GM18870 (cell line): ENCODE measurements around the gene SYCE1.
"Not testable (repeated sequence)": the region's sequence is repeated elsewhere in the genome, so short reads cannot be mapped to it uniquely, and the experiment has no call there.

ENCODE experiments used
- ATAC-seq: cut with Tn5 transposase; IDR thresholded peaks from one replicate; pipeline ENCODE4 v1.9.1; 2021; ENCODE audit warnings: moderate library complexity; ENCODE audit not compliant: unreplicated experiment

SYCE1 gene, protein sequence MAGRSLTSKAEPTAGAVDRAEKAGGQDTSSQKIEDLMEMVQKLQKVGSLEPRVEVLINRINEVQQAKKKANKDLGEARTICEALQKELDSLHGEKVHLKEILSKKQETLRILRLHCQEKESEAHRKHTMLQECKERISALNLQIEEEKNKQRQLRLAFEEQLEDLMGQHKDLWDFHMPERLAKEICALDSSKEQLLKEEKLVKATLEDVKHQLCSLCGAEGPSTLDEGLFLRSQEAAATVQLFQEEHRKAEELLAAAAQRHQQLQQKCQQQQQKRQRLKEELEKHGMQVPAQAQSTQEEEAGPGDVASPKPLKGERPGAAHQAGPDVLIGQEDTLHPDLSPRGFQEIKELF

DNA sequence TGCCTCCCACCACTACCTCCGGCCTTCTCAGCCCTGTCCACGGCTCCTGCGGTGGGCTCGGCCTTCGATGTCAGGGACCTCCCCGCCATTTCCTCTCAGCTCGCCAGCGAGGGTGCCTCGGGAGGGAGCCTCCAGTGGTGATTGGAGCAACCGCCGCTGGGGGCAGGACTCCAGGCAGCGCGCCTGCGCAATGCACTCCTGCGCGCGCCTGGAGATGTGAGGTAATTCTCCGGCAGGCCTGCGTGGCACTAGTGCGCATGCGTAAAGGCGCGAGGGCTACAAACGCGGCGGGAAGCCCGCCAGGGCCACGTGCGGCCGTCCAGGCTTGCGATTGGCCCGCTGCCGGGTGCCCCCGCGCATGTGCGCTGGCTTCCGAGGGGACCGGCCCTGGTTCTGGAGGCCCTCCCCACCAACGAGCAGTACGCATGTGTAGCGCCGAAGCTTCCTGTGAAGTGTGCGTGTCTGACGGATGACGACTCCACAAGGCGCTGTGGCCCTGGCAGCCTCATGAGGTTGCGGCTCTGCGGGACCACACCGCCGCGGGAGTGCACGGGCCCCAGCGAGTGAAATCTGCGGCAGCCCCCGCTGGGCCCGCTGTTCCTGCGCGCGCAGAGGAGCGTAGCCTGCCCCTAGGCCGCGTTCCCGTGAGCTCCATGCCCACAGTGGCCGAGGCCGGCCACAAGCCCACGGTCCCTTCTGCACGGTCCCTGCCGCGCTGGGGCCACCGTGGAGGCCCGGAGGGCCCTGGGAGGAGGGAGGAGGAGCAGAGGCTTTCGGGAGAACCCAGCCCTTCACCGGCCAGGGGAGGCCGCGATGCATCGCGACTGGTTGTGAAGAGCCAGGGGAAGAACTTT is at the start of gene SYCE1:
SYCE1 (minus strand) TSS at position 143 of the 854 bp plus-strand sequence; CDS start at position 89, 54 bp downstream.
- no peak for ATAC-seq

DNA sequence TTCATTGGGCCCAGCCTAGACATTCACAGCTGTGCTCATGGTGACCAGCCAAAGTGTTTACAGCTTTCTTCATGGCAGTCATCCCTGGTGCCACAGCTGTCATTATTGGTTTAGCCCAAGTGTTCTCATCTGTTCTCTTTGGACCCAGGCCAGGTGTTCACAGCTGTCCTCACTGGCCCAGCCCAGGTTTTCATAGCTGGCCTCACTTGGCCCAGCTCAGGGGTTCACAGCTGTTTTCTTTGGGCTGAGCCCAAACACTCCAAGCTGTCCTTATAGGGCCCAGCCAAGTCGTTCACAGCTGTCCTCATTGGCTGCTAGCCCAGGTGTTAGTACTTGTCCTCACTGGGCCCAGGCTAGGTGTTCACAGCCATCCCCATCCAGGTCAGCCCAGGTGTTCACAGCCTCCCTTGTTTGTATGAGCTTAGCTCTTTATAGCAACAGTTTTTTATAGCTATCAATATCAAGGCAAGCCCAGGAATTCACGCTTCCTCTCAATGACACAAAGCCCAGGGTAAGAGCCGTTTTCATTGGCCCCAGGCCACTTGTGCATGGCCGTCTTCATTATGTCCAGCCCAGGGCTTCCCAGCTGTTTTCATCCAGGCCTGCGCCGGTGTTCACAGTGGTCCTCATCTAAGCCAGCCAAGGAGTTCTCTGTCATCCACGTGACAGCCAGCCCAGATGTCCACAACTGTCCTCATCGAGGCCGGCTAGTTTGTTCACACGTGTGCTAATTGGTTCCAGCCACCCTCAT is 49.6 kb upstream of the SYCE1 start:
- no peak for ATAC-seq

DNA sequence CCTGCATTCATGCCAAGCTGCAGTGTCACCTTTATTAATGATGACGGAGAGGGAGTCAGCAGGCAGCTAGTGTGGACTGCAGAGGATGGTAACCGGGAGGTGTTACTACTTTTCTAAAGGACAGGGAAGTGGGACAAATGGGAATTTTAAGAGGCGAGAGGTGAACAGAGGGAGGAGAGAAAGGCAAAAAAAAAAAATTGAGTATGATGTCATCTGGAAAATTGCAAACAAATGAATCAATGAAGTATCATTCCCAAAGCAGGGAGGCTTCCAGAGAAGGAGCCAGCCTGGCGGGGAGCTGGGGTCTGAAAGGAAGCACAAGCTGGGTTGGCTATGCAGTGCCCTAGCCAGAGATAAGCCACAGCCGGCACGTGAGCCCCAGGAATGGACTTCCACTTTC is 48.3 kb upstream of the SYCE1 start:
- no peak for ATAC-seq

DNA sequence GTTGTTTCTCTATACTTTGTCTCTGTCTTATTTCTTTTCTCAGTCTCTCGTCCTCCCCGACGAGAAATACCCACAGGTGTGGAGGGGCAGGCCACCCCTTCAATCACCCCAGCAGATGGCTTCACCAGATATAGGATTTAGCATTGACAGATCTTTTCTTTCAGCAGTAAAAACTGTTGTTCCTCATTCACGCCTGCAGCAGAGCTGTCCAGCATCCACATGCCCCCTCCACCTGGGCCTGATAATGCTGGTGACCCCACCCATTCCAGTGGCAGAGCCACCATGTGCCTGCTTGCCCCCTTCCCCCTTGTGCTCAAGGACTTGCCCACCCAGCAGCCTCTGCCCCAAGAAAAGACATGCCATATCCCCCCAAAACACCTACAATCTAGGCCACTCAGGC is 45.7 kb upstream of the SYCE1 start:
- ATAC-seq, result no peak

DNA sequence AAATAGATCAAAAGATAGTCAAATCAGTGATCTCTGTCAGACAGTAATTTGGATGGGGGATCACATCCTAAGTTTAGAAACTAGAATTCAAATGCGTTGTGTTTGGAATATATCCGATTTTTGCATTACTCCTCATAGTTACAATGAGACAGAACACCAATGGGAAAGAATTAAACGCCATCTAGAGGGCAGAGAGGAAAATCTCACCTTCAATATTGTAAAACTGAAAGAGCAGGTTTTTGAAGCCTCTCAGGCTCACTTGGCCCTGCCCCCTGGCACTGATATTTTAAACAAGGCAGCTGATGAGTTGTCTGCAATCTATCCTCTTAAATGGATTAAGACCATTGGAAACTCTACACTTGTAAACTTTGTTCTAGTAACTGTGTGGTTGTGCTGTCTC is 43.5 kb upstream of the SYCE1 start:
- ATAC-seq, result no peak

DNA sequence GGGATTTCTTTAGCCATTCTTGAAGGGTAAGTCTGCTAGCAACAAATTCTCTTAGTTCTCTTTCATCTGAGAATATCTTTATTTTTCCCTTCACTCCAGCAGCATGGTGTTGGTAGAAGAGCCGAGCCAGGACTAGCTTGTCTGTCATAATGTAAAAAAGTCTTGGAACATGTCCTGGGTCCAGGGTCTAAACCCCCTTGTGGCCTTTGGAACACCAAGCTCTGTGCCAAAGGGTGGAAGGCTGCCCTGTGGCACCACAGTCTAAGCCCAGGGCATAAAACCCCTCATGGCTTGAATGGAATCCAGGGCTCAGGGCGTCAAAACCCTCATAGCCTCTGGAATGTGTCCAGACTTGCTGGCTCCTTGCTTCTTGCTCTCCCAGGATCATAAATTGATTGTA is 38.1 kb upstream of the SYCE1 start:
- ATAC-seq, result not testable (repeated sequence)

DNA sequence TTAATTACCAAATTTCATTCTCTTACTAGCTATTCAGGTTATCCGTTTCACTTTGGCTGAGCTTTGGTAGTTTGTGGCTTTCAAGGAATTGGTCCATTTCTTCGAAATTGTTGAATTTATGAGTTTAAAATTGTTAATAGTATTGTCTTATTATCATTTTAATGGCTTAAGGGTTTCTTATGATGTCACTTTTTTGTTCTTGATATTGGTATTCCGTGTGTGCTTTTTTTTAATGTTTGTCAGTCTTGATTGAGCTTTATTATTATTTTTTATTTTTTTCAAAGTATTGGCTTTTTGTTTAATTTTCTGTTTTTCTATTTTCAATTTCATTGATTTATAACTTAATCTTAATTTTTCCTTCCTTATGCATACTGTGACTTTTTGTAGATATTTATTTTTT is 35.3 kb upstream of the SYCE1 start:
- ATAC-seq, result no peak

DNA sequence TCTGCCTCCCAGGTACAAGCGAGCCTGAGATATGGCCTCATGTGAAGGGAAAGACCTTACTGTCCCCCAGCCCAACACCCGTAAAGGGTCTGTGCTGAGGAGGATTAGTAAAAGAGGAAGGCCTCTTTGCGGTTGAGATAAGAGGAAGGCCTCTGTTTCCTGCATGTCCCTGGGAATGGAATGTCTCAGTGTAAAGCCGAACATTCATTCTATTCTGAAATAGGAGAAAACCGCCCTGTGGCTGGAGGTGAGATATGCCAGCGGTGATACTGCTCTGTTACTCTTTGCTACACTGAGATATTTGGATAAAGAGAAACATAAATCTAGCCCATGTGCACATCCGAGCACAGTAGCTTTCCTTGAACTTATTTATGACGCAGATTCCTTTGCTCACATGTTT is 34.5 kb upstream of the SYCE1 start:
- ATAC-seq, result not testable (repeated sequence)

DNA sequence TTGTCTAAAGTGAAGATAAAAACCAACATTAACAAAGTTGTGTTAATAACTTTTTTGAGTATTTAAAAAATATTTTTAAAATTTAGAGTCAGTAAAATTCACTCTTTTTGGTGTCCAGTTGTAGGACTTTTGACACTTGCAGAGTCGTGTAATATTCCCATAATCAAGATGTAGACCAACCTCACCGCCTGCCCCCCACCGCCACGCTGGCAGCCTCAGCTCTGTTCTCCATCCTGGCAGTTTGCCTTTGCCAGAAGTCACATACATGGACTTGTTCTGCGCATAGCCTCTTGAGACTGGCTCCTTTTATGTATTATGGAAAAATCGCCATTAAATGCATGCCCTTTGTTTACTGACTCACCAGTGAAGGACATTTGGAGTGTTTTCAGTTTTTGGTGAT is 27.3 kb upstream of the SYCE1 start:
- ATAC-seq, result no peak

DNA sequence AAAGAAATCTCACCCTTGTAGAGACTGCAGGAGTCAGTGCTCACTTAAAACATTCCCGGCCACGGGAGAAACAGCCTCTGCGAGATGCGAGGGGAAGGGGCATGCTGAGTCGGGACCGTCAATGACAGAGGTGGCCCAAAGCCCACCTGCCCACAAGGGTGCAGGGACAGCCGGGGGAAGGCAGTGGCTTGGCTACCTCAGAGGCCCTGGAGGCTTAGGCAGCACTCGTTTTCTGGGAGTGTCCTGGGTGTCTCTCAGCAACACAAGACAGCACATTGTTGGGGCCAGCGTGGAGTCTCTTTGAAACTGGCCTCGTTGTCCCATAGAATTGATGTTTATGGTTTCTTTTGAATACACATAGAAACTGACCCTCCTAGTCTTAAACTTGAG is 25.6 kb upstream of the SYCE1 start:
- no peak for ATAC-seq

DNA sequence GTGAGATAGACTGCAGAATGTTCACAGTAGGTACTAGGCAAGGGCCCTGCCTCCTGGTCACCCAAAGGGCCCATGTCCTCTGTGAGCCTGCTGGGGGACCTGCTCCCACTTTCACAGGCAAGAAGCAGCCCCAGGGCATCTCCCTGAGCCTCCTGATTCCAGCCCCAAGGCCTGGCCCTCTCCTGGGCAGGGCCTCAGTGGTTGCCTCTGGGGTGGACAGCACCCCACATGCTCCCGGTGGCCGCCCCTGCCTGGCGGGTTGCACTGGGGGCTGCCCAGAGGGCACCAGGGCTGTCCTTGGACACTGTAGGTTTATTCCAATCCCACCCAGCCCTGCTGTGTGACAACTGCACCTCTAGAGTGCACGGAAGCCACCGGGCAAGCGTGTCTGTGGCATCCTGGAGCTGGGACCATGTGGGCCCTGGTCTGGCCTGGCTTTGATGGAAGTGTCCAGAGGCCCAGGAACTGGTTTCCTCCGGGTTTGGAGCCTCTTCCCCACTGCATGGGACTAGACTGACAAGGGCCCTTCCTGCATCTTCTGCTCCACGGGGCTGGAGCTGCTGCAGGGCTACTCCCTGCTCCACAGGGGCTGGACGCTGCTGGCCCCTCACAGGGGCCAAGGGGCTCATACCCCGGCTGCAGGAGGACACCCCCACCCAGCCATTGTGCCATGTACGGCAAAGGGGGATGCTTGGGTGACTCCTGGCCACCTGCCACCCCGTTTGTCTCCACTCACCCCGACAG is 25.0 kb upstream of the SYCE1 start:
- no peak for ATAC-seq

DNA sequence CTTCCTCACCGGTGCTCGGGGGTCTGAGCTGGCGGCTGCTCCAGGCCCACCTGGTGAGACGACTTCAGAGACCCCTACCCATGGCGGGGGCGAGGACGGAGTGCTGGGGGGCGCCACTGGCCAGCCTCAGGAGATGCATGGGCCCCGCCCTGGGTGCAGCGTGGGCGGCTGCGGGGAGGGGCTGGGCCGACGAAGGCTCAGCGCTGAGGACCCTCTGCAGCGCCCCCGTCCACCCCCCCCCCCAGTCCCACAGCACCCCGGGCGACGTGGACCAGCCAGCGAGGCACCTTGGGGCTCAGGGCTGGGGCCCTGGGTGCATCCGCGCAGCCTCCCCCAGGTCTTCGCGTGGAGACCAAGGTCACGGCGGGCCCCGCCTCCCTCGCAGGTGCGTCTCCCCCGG is 11.7 kb upstream of the SYCE1 start:
- ATAC-seq, result not testable (repeated sequence)

DNA sequence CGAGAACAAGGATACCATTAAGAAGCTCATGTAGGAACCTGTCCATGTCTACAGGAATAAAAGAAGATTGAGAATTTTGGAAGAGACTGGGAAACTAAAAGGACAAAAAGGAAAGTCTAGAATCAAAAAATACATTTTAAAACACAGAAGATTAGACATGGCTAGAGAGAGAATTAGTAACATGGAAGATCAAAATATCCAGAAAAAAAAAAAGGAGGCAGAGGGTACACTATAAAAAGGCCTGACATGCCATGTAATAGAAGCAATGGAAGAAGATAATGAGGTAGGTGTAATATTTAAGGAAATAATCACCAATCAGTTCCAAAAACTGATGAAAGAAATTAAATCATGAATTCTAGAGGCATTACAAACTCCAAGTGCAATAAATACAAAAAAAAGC is 8.1 kb upstream of the SYCE1 start:
- ATAC-seq, result not testable (repeated sequence)

DNA sequence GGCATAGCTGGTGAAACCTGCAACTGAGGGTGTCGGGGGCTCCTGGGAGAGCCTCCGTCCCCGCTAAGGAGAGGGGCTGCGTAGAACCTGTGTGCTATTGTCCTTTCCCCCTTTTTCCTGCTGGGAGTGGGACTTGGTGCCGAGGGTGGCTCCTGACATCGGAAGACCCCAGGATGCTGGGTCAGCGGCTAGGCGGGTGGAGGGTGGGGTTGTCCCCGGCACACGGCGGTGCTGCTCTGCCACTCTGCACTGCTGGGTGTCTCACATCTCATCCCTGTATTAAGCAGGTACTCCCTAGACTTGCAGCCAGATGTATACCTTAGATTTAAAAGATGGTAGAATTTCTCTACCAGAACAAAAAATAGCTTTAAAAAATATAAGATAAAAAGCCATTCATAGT is 6.7 kb upstream of the SYCE1 start:
- ATAC-seq, result not testable (repeated sequence)

DNA sequence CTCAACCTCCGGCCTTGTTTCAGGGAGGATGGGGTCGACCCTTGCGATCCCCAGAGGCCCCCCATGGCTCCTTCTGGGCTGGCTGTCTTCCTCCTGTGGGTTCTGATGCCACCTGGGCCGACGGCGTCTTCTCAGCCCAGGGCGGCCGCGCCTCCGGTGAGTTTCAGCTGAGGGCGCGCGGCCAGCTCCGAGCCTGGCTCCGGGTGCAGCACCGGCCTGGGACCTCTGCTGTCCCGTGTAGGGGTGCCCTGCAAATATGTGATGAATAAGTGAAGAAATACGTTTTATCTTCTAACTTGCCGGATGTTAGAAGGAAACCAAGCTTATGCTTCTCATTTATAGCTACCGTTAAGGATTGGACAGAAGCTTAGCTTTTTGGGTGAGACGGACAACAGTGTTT is 4.4 kb upstream of the SYCE1 start:
- ATAC-seq, result not testable (repeated sequence)

DNA sequence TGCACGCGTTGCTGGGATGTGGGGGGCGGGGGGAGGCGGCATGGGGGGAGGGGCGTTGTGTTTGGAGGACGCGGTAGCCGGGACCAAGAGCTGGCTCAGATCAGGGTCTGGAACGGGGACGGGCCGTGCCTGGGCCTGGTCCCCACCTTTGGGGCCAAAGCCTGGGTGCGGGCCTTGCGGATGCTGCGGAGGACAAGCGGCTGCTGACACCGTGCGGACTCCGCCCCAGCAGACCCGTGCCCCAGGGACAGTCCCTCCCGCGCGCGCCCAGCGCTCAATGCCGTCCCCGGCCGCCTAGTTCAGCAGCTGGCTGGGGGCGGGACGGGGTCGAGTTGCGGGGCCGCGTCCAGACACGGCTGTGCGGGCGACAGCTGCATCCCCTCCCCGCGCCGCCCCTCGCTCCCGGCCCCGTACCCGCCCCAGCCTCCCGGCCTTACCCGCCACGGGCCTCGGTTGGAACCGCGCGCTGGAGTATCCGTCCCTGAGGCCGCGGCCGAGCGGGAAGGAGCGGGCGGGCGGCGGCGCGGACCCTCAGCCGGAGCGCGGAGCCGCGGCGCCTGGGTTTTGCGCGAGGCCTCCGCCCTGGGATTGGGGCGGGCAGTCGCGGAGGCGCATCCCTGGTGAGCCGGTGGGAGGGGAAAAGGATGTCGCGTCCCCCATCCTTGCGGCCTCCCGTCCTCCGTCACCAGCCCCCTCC is 3.6 kb upstream of the SYCE1 start:
- ATAC-seq, result not testable (repeated sequence)

DNA sequence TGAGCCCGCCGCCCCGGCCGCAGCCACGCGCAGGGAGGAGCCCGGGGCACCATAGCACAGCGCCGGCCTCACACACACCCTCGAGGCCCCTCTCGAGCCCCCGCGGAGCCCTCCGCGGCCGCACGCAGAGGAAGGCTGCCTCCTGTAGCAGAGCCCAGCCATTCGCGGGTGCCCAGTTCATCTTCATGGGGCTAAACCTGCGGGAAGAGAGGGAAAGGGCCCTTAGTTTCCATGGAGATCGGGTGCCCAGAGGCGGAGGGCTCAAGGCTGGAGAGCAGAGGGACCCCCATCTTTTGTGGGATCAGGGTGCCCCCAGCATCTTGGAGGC is 2.9 kb upstream of the SYCE1 start:
- ATAC-seq, result no peak

DNA sequence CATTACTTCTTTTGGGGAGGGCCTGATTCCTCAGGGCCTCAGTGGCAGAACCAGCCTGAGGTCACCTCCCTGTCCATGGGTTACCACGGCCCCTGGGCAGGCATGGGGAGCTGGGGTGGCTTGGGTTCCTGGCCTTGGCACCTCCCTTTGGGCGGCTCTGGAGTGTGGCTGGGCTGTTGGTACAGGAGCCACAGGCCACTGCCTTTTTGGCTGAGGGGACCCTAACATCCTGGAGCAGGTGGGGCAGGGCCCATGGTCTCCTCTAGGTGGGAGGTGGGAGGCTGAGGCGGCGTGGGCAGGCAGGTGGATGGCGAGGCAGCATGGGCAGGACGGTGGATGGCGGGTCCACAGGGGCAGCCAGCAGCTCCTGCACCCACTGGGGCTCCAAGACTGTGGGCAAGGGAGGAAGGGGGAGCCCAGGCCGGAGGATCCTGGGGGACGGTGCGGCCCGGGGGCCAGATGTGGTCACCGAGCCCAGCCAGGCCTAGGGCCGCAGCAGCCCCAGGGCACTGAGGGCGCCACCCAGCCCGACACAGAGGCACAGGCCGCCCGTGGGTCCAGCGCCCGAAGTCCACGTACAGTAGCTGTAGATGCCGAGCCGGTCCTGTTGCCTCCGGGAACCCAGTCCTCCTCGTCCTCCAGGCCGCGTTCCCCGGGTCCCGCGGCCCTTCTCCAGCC is 2.4 kb upstream of the SYCE1 start:
- no peak for ATAC-seq

DNA sequence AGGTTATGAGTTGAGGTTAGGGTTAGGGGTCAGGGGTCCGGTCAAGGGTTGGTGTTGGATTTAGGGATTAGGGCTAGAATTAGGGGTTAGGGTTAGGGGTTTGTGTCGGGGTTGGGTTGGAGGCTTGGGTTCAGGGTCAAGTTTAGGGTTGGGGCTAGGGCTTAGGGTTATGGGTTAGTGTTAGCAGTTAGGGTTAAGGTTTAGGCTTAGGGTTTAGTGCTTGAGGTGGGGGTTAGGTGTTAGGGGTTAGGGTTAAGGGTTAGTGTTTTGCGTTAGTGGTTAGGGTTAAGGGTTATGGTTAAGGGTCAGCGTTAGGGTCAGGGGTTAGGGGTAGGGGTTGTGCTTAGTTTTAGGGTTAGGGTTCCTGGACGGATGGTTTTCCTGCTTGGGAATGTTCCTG is 1.7 kb upstream of the SYCE1 start:
- ATAC-seq, result no peak

DNA sequence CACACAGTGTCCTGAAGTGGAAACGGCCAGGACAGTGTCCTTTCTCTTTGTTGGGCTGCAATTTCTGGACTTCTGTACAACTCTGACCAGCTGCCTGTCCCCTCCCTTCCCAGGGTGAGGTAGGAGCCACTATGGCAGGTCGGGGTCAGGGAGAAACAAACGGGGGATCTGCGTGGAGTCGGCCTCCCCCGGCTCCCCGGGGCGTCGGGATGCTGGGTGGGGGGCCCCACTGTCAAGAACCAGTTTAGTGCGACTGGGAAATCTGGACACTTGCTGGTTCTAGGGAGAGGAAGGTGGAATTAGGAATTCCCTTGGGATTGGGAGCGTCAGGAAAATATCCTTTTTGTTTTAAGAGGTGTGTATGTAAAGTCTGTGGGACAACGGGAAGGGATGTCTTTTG is 567 bp downstream of the SYCE1 start:
- ATAC-seq, result no peak
